Spleen (tissue), 7 donors: ENCODE measurements around the gene MACROD2.

Source experiments
- CTCF ChIP-seq, 11 experiments: fragments of 200-600 bp in 7 of 11; fragments of 450-650 bp in 4 of 11; sonication (generic) in 4 of 11; IDR thresholded peaks in 8 of 11; conservative IDR thresholded peaks in 3 of 11; 1 replicate in 7 of 11; 2 replicates in 4 of 11; pipeline versions ENCODE4 v1.4.0 to v1.8.0; 2016 to 2021; ENCODE audit warnings: antibody characterized with exemption in 11 of 11, inconsistent platforms in 4 of 11, mild to moderate bottlenecking in 1 of 11
- POLR2A ChIP-seq, 3 donors: fragments of 450-650 bp; IDR thresholded peaks; one replicate each; pipeline ENCODE4 v1.5.1; 2017; ENCODE audit warnings: antibody characterized with exemption in 3 of 3, mild to moderate bottlenecking in 1 of 3
- donor health status: DM: no; HTN: no; CAD: no; lungs with moderate emphysema.
- donor health status: DM: no; HTN: no; CAD: no.
- donor health status: DM: no; HTN: no; CAD: no.

GRCh38 chr20:13995841-13996240 lies 525 bp downstream of the MACROD2 start:
- TF ChIP-seq POLR2A (IDR thresholded peaks at IDR 0.05) (no peak), CTCF (IDR thresholded peaks at IDR 0.05 in 8 of 11, conservative IDR thresholded peaks at IDR 0.05 in 3 of 11) (no peak)
